GM21447 (cell line): ENCODE results near the gene CRP.
"Not testable (repeated sequence)": the region's sequence is repeated elsewhere in the genome, so short reads cannot be mapped to it uniquely, and the experiment has no call there.

Experiments
- ATAC-seq: cut with Tn5 transposase; IDR thresholded peaks from one replicate; pipeline ENCODE4 v1.9.1; 2021; ENCODE audit not compliant: unreplicated experiment

Gene CRP

DNA sequence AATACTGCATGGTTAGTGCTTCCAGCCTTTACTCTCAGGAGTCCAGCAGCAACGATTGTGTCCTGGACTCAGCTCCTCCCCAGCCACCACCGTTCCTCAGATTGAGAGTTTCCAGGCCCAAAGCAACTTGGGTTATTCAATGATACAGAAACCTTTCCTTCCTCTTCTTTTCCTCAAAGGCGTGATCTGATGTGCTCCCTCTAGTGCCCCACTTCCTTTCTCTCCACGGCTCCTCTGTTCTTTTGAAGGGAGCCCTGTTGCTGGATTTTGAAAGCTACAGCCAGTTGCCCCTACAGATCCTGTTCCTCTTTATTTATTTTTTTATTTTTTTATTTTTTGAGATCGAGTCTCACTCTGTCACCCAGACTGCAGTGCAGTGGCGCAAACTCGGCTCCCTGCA, 14.1 kb downstream of the CRP start:
- no peak for ATAC-seq

DNA sequence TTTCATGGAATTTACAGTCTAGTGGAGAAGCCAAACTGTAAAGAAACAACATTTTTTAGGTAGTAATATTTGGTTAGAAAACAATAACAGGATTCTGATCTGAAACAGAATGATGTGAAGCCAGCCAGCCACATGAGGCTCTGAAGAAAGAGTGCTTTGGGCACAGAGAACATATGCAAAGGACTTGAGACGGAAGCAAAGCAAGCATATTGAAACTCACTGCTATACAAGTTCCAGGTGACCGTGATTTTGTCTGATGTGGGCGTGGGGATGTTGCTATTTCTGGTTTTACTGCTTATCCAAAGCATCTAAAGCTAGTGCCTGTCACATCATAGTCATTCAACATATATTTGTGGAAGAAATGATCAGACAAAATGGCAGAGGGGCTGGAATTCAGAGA, 14.7 kb downstream of the CRP start:
- no peak for ATAC-seq

DNA sequence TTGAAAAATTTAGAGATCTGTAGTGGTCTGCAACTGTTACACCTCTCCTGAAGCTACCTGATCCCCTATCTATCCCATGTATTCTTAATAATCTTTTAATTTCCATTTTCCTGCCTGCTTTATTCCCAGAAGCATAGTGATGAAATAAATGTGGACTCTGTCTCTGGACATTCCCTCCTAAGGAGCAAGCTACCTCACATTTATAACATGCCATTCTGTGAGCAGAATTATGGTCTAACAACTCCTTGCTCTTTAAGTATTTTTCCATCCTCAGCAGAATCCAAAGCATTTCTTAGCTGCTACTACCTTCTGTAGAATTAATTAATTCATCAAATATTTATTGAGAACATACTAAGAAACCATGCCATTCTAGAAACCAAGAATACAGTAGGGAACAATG, 15.1 kb downstream of the CRP start:
- ATAC-seq: no peak

DNA sequence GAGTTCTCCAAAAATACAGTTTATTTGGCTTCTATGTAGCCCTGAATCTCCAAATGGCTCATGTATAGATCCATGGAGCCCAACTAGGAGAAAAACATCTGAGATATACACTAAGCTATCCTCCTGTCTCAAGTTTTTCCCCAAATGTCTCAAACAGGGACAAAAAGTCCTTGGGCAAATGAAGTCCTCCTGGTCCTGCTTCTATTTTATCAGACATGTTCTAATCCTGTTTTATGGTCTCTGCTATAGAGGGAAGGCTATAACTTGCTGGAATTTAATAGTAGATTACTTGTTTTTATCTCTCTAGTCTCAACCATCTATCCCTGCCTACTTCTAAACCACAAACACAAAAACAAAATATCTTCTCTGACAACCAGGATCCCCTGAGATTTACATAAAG, 26.9 kb downstream of the CRP start:
- no peak for ATAC-seq

DNA sequence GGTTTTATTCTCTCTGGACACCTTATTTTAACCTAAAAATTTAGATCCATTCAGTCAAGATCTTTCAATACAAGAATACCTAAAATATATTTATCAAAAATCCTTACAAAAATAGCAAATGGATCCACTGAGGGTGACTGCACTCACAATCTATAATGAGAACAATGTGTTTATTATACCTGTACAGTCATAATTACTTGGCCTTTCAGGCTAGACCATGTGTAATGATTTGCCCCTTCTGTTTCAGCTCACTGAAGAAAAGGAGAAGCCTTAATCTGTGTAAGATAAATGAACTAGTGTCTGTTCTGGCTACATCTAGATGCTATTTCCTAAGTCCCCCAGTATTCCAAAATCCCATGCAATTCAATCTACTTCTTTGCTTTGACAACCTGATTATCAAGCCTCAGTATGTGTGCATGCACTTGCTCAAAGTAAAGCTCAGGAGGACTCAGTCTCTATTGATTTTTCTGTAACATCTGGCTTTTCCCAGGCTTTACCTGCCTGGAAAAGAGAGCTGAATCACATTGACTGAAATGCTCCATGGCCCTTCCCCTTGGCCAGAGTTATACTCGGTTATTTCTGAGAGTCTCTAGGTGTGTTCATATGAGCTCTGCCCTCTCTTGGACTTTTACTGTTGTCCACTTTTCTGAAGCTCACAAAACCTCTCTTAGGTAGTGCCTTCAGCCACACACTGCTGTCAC, 27.6 kb downstream of the CRP start:
- no peak for ATAC-seq

DNA sequence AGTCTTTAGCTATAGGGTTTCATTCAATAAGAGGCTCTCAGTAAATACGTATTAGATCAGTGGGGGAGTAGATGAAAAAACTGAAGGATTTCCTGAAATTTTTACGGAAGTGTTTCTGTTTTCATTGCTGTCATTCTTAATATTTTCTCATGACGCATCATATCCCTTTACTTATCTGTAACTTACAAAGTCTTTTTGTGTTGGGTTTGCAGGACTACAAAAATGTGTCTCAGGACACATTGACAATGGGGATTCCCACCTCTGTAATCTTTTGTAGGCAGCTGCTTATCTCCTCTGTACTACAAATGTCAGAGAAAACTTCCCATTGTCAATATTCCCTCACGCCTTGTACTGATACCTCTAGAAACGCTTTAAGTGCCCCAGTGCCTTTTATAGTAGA, 35.5 kb downstream of the CRP start:
- ATAC-seq: no peak

DNA sequence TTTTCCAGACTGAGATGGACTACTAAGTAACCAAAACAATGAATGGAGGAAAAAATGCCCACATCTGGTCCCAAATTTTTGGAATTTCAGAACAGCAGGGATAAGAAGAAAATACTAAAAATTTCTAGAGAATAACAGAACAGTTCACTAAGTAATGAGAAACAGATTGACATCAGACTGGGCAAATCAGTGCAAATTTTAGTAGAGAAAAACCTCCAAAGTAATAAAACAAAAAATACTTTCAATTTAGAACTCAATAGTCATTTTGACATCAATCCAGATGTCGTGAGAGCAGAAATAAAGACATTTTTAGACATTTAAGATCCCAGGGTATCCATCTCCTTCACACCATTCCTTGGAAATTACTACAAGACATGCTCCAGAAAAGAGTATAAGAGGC, 39.3 kb downstream of the CRP start:
- no peak for ATAC-seq

DNA sequence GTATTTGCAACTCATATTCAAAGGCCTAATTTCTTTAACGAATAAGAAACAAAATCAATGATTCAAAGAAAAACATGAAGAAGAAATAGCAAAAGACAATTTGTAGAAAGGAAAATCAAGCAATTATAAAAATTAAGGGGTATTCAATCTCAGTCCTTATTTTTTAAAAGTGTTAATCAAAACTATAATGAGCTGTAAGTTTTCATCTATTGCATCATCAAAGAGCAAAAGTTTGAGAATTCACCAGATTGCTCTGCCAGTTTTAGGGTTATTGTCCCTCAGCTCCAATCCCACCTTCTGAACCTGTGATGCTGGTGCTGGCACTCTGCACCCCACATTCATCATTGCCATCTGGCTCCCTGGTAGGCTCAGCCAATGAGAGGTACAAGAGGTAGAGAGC, 42.0 kb downstream of the CRP start:
- ATAC-seq: not testable (repeated sequence)

DNA sequence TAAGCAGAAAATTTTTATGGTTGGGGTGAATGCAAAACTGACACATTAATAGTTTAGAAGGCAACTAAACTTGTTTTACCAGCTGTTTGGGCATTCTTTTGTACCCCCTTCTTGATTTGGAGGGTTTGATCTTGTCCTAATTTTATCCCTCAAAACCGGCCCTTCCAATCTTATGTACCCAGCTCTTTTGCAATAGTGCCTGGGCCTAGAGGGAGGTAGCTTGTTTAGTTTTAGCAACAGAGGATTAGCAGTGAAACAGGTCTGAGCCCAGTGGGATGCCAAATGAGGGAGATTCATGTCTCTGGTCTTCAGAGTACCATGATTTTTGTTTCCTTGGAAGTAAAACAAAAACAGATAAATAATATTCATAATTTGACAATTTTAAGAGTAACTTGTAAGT, 45.1 kb downstream of the CRP start:
- no peak for ATAC-seq

DNA sequence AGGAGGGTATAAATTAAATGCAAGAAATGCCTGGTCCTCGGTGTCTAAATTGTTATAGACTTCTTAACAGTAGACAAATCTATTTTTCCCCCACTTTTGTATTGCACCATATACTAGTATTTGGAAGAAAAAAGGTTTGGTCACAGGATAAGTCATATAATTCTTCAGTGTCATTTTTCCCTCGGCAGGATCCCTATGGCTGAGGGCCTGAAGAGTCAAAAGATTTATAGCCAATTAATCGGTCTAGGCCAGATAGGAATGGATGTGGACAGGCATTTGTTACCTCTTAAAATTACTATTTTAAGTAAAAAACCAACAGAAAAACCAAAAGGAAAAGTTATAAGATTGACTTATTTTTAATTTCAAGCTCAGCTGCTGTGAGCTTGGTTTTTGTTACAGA, 45.6 kb downstream of the CRP start:
- no peak for ATAC-seq

DNA sequence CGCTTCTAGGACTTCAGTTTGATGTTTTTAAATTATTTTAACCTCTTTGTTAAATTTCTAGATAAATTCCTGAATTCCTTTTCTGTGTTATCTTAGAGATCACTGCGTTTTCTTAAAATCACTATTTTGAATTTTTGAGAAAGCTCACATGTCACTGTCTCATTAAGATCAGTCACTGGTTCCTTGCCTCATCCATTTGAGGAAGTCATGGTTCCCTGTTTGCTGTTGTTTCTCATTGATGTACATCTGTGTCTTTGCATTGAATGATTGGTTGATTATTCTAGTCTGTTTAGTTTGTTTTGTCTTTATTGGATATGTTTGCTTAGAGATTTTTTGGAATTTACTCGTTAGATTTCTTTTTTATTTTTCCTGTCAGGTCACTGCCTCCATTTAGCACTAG, 50.1 kb downstream of the CRP start:
- ATAC-seq: no peak

DNA sequence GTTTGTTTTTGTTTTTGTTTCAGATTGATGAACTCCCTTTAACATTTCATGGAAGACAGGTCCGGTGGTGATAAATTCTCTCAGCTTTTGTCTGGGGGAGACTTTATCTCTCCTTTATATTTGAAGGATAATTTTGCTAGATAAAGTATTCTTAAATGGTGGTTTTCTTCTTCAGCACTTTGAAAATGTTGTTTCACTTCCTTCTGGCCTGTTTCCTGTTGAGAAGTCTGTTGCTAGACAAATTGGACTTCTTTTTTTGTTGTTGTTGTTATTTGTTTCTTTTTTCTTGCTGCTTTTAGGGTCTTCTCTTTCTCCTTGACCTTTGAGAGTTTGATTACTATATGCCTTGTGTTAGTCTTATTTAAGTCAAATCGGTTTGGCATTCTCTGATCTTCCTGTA, 50.8 kb downstream of the CRP start:
- ATAC-seq: no peak
